ENCODE data around the gene SEMA6C.

DNA sequence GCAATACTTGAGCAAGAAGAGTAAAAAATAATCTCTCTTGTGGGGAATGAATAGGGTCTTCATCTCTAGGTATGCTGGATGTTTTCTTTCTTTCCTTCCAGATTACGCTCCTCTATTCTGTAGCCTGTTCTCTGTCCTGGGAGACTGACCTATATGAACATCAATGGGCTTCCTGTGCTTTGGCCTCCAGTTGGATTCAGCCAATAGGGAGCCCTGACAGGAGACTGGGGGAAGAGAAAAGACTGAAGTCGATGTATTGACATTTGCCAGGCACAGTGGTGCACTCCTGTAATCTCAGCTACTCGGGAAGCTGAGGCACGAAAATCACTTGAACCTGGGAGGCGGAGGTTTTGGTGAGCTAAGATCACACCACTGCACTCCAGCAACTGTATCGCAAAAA lies 17.6 kb downstream of the SEMA6C start:
- TF ChIP-seq POLR2A (IDR thresholded peaks at IDR 0.05), result no peak
- TF ChIP-seq, protein P1, sequence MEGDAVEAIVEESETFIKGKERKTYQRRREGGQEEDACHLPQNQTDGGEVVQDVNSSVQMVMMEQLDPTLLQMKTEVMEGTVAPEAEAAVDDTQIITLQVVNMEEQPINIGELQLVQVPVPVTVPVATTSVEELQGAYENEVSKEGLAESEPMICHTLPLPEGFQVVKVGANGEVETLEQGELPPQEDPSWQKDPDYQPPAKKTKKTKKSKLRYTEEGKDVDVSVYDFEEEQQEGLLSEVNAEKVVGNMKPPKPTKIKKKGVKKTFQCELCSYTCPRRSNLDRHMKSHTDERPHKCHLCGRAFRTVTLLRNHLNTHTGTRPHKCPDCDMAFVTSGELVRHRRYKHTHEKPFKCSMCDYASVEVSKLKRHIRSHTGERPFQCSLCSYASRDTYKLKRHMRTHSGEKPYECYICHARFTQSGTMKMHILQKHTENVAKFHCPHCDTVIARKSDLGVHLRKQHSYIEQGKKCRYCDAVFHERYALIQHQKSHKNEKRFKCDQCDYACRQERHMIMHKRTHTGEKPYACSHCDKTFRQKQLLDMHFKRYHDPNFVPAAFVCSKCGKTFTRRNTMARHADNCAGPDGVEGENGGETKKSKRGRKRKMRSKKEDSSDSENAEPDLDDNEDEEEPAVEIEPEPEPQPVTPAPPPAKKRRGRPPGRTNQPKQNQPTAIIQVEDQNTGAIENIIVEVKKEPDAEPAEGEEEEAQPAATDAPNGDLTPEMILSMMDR (IDR thresholded peaks at IDR 0.05), result no peak

Measured in vagina (tissue), 2 donors.